Measurements from ENCODE around the gene HUWE1. TPM values are rescaled to one million over a fixed set of nuclear protein-coding genes. Genes with fewer than 3 reads are reported as not detected.

Gene HUWE1
- total RNA-seq, 2 donors from 2014 or later, result 111 to 116 TPM

DNA sequence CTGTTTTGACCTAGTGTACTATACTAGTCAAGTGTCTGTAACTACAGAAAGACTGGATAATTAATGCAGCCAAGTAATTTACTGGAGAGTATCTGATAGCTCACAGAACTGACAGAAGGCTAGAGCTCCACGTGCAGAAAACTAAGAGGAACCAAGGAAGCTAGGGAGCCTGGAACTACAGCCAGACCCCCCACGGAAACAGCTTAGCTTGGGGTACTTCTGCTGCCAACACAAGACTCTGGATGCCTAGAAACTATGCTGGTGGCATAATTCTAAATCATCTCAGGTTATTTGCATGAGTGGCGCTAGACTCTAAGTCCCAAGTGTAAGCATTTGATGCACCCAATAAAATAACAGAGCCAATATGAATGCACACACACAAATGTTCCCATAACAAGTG, 26.5 kb downstream of the HUWE1 start:
- Histone ChIP-seq H3K27me3 (no peaks in the 10 kb centered on the region), H3K27ac (no peak overlapping the region), H3K4me1 (no peaks in the 10 kb centered on the region), H3K36me3 (no peaks in the 10 kb centered on the region), H3K4me3 (no peak overlapping the region), H3K9me3 (no peaks in the 10 kb centered on the region)
- DNase-seq (ENCODE audit: low spot score), result no peak
- TF ChIP-seq CTCF (IDR thresholded peaks at IDR 0.05), result no peak

GRCh38 chrX:53659039-53659438, 27.5 kb downstream of the HUWE1 start:
- Histone ChIP-seq H3K4me3 (no peak overlapping the region), H3K27me3 (no peaks in the 10 kb centered on the region), H3K27ac (no peak overlapping the region), H3K9me3 (no peaks in the 10 kb centered on the region), H3K36me3 (no peaks in the 10 kb centered on the region), H3K4me1 (no peaks in the 10 kb centered on the region)
- DNase-seq (ENCODE audit: low spot score), result no peak
- TF ChIP-seq CTCF (IDR thresholded peaks at IDR 0.05), result no peak

DNA sequence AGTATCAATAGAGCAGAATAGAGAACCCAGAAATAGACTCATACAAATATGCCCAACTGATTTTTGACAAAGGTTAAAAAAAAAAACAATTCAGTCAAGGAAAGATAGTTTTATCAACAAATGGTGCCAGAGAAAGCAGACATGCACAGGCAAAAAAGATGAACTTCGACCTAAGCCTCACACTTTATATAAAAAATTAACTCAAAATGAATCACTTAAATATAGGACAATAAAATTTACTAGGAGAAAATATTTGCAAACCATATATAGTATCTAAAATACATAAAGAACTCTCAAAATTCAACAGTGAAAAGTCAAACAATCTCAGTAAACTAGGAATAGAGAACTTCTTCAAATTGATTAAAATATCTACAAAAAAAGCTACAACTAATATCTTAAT, 29.7 kb downstream of the HUWE1 start:
- Histone ChIP-seq H3K4me1 (no peaks in the 10 kb centered on the region), H3K9me3 (no peaks in the 10 kb centered on the region), H3K27ac (no peak overlapping the region), H3K4me3 (no peak overlapping the region), H3K27me3 (no peaks in the 10 kb centered on the region), H3K36me3 (no peaks in the 10 kb centered on the region)
- no peak for DNase-seq (ENCODE audit: low spot score)
- no peak for TF ChIP-seq CTCF (IDR thresholded peaks at IDR 0.05)

GRCh38 chrX:53654376-53654775, 32.1 kb downstream of the HUWE1 start:
- Histone ChIP-seq H3K27me3 (no peaks in the 10 kb centered on the region), H3K4me1 (no peaks in the 10 kb centered on the region), H3K27ac (no peak overlapping the region), H3K4me3 (no peak overlapping the region), H3K9me3 (no peaks in the 10 kb centered on the region), H3K36me3 (no peaks in the 10 kb centered on the region)
- no peak for DNase-seq (ENCODE audit: low spot score)
- no peak for TF ChIP-seq CTCF (IDR thresholded peaks at IDR 0.05)

DNA sequence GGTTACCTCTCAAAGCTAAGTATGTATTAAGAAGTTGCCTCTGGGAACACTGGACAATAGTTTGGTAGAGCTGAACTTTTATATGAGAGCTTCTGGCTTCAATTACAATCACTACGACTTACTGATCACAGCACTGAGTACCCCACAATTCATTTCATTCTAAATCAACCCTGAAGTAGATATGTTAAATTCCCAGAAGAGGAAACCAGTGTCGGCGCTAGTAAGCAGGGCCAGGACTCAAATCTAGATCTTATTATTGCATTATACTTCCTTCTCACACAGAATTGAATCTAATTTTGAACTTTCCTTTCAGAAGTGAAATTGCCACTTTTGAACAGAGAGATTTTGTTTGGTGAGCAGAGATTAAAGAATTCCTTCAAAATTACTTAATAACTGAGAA, 41.8 kb downstream of the HUWE1 start:
- no peak for TF ChIP-seq CTCF (IDR thresholded peaks at IDR 0.05)
- Histone ChIP-seq H3K36me3 (peaks cover 47% of the 10 kb centered on the region), H3K27me3 (no peaks in the 10 kb centered on the region)

DNA sequence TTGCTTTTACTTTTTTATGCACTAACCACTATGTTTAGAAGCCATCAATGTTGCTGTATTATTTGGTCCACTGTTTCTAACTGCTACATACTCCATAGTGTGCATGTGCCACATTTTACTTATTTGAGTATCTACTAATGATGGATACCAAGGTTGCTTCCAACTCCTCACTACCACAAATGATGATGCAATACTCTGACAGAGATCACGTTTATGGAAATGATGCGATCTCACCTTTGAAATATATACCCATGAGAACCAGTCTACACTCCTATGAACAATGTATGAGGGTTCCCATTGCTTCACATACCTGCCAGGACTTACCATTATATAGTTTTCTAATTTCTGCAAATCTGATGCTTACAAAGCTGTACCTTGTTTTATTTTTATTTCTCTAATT, 44.2 kb downstream of the HUWE1 start:
- Histone ChIP-seq H3K4me3 (no peak overlapping the region), H3K27me3 (no peaks in the 10 kb centered on the region), H3K27ac (no peak overlapping the region), H3K36me3 (peaks cover 46% of the 10 kb centered on the region), H3K4me1 (no peaks in the 10 kb centered on the region), H3K9me3 (peaks cover 0 to 3% of the 10 kb centered on the region in 2 donors)
- DNase-seq (ENCODE audit: low spot score), result no peak
- no peak for TF ChIP-seq CTCF (IDR thresholded peaks at IDR 0.05)

More for the DNA sequence above, 41.8 kb downstream of the HUWE1 start:
- no peak overlapping the region for H3K27ac ChIP-seq
- H3K4me3 ChIP-seq, result no peak overlapping the region
- no peaks in the 10 kb centered on the region for H3K4me1 ChIP-seq
- H3K9me3 ChIP-seq, result no peaks in the 10 kb centered on the region
- no peak for DNase-seq (ENCODE audit: low spot score)

Measured in right atrium auricular region (tissue), 2 donors.